NB4 (cell line): Measurements from ENCODE around the gene GAN.

Experiments
- MYC ChIP-seq: IDR thresholded peaks from 2 replicates; pipeline ENCODE4 v1.6.1; 2011; ENCODE audit warnings: low read depth, low read length
- POLR2A ChIP-seq: IDR thresholded peaks from 2 replicates; pipeline ENCODE4 v1.6.1; 2011; ENCODE audit warnings: mild to moderate bottlenecking; ENCODE audit not compliant: insufficient read length; ENCODE audit errors: extremely low read depth
- TF ChIP-seq, protein P1 (sequence below): IDR thresholded peaks from one replicate; pipeline ENCODE4 v1.5.1; 2012; ENCODE audit warnings: low read depth, low read length
- TF ChIP-seq, protein P2 (sequence below): IDR thresholded peaks from 2 replicates; pipeline ENCODE4 v1.6.1; 2011; ENCODE audit warnings: low read depth, low read length

DNA sequence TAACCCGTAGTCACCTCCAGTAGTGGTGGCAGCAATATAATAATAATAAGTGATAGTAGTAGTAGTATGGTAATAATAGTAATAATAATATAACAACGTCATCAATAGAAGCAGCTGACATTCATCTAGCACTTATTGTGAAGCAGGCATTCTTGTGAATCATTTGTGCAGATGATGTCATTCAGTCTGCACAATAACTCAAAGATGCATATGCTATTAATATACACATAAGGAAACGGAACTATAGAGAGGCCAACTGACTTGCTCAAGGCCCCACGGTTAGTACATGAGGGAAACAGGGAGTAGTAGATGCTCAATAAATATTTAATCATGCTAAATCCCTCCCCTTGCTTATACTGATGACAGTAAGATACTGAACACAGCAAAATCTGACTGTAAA is 35.4 kb upstream of the GAN start:
- TF ChIP-seq POLR2A (no peak), MYC (no peak)
- TF ChIP-seq, protein P1, sequence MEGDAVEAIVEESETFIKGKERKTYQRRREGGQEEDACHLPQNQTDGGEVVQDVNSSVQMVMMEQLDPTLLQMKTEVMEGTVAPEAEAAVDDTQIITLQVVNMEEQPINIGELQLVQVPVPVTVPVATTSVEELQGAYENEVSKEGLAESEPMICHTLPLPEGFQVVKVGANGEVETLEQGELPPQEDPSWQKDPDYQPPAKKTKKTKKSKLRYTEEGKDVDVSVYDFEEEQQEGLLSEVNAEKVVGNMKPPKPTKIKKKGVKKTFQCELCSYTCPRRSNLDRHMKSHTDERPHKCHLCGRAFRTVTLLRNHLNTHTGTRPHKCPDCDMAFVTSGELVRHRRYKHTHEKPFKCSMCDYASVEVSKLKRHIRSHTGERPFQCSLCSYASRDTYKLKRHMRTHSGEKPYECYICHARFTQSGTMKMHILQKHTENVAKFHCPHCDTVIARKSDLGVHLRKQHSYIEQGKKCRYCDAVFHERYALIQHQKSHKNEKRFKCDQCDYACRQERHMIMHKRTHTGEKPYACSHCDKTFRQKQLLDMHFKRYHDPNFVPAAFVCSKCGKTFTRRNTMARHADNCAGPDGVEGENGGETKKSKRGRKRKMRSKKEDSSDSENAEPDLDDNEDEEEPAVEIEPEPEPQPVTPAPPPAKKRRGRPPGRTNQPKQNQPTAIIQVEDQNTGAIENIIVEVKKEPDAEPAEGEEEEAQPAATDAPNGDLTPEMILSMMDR, result no peak
- TF ChIP-seq, protein P2, sequence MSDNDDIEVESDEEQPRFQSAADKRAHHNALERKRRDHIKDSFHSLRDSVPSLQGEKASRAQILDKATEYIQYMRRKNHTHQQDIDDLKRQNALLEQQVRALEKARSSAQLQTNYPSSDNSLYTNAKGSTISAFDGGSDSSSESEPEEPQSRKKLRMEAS, result no peak
